Tibial nerve (tissue), 3 donors: ENCODE results near the gene ZBTB20.

Experiments
- EP300 ChIP-seq, 2 donors: sonication (generic); formaldehyde crosslinking; IDR thresholded peaks; one replicate each; pipeline ENCODE4 v1.6.1; 2017; ENCODE audit warnings: antibody characterized with exemption in 2 of 2, mild to moderate bottlenecking in 1 of 2
- POLR2A ChIP-seq, 2 donors: fragments of 450-650 bp; IDR thresholded peaks; one replicate each; pipeline ENCODE4 v1.6.1; 2017; ENCODE audit warnings: antibody characterized with exemption in 2 of 2, mild to moderate bottlenecking in 2 of 2, moderate library complexity in 2 of 2

DNA sequence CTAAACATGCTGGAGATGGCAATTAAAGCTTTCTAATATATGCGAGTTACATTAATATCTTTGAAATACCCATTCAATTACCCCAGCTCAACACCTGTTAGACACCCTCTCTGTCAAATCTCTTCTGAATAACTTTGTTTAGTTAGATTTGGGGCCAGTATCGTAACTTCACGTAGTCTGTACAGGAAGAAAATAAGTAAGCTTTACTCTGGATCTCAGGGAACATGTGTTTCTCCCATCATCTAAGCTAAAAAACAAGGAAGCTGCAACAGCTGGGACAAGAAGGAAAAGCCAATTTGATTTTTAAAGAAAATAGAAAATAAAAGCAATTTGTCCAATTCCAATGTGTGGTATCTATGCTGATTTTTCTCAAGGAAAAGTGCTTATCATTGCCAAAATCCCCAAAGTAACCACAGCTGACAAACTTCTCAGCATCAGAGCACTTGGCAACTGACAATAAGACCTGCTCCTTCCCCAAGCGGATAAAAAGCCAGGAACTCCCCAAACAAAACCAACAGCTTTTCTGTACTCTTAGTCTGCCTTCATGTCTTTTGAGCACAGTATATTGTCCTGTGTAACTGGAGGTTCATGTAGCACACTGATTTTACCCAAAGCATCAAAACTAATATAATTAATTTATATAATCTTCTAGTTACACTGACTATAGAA lies 279.1 kb downstream of the ZBTB20 start:
- TF ChIP-seq POLR2A (IDR thresholded peaks at IDR 0.05): no peak
- no peak for TF ChIP-seq EP300 (IDR thresholded peaks at IDR 0.05)
